Parathyroid adenoma (tissue), 2 donors: ENCODE data around the gene LRIG2.
"Not testable (repeated sequence)": the region's sequence is repeated elsewhere in the genome, so short reads cannot be mapped to it uniquely, and the experiment has no call there.

ENCODE experiments used
- H2AFZ ChIP-seq: fragments of 300-600 bp; sonication (generic); one replicate; pipeline ENCODE4 v1.7.0; 2017; ENCODE audit warnings: antibody characterized with exemption, mild to moderate bottlenecking
- H3K27ac ChIP-seq: fragments of 300-600 bp; sonication (generic); one replicate; pipeline ENCODE4 v1.7.0; 2017
- H3K27me3 ChIP-seq: fragments of 300-600 bp; sonication (generic); one replicate; pipeline ENCODE4 v1.7.0; 2017; ENCODE audit warnings: low read length; ENCODE audit not compliant: control insufficient read depth, insufficient read depth
- H3K36me3 ChIP-seq: fragments of 300-600 bp; sonication (generic); one replicate; pipeline ENCODE4 v1.7.0; 2017; ENCODE audit warnings: low read length; ENCODE audit not compliant: control insufficient read depth, insufficient read depth
- H3K4me1 ChIP-seq: fragments of 300-600 bp; sonication (generic); one replicate; pipeline ENCODE4 v1.7.0; 2017; ENCODE audit warnings: control low read depth
- H3K4me2 ChIP-seq: fragments of 300-600 bp; sonication (generic); one replicate; pipeline ENCODE4 v1.7.0; 2017; ENCODE audit warnings: low read length
- H3K4me3 ChIP-seq: fragments of 300-600 bp; sonication (generic); one replicate; pipeline ENCODE4 v1.7.0; 2017; ENCODE audit warnings: low read depth, low read length
- H3K79me2 ChIP-seq: fragments of 300-600 bp; sonication (generic); one replicate; pipeline ENCODE4 v1.7.0; 2017; ENCODE audit warnings: control low read depth
- H3K9ac ChIP-seq: fragments of 300-600 bp; sonication (generic); one replicate; pipeline ENCODE4 v1.7.0; 2017; ENCODE audit warnings: mild to moderate bottlenecking
- H3K9me3 ChIP-seq: fragments of 300-600 bp; sonication (generic); one replicate; pipeline ENCODE4 v1.7.0; 2017; ENCODE audit warnings: low read length; ENCODE audit not compliant: control insufficient read depth
- TF ChIP-seq, protein P1 (sequence below): fragments of 300-600 bp; sonication (generic); IDR thresholded peaks from one replicate; pipeline ENCODE4 v1.7.0; 2017; ENCODE audit warnings: antibody characterized with exemption, mild to moderate bottlenecking
- donor health status: primary hyperparathyroidism.

Gene LRIG2, protein sequence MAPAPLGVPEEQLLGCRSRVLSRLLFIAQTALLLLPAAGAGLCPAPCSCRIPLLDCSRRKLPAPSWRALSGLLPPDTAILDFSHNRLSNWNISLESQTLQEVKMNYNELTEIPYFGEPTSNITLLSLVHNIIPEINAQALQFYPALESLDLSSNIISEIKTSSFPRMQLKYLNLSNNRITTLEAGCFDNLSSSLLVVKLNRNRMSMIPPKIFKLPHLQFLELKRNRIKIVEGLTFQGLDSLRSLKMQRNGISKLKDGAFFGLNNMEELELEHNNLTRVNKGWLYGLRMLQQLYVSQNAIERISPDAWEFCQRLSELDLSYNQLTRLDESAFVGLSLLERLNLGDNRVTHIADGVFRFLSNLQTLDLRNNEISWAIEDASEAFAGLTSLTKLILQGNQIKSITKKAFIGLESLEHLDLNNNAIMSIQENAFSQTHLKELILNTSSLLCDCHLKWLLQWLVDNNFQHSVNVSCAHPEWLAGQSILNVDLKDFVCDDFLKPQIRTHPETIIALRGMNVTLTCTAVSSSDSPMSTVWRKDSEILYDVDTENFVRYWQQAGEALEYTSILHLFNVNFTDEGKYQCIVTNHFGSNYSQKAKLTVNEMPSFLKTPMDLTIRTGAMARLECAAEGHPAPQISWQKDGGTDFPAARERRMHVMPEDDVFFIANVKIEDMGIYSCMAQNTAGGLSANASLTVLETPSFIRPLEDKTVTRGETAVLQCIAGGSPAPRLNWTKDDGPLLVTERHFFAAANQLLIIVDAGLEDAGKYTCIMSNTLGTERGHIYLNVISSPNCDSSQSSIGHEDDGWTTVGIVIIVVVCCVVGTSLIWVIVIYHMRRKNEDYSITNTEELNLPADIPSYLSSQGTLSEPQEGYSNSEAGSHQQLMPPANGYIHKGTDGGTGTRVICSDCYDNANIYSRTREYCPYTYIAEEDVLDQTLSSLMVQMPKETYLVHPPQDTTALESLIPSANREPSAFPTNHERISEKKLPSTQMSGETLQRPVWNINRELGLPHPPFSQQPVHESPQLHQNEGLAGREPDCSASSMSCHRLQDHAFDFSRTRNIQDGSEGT

DNA sequence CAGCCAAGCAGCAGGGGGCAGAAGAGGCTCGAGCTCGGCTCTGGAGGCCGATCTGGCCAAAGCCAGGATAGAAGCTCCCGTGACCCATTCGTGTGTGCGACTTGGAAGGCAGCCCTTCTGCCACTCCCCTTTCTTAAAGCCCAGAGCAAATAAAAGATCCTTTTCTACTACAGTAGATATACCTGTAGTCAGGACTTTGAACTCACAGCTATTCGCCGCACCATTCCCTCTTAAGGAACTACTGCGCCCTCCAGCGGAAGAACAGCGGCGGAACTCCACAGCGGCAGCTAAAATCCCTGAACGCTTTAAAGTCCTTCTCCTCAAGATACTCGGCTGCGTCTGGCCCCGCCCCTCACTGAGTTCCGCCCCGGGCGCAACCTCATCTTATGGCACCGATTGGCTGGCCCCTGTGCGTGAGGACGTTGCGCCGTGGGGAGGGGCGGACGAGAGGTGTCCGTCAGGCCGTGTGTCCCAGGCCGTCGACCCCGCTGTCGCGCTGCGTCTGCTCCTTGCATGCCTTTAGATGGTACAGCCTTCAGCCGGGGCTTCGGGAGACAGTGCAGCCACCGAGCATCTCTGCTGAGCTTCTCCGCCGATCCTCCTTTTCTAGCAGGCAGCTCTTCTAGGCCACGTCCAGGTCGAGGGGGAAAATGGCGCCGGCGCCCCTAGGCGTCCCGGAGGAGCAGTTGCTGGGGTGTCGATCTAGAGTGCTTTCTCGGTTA, at the start of gene LRIG2:
LRIG2 (plus strand) TSS at position 442 of the 722 bp plus-strand sequence; CDS start at position 651, 209 bp downstream.
- TF ChIP-seq, protein P1, sequence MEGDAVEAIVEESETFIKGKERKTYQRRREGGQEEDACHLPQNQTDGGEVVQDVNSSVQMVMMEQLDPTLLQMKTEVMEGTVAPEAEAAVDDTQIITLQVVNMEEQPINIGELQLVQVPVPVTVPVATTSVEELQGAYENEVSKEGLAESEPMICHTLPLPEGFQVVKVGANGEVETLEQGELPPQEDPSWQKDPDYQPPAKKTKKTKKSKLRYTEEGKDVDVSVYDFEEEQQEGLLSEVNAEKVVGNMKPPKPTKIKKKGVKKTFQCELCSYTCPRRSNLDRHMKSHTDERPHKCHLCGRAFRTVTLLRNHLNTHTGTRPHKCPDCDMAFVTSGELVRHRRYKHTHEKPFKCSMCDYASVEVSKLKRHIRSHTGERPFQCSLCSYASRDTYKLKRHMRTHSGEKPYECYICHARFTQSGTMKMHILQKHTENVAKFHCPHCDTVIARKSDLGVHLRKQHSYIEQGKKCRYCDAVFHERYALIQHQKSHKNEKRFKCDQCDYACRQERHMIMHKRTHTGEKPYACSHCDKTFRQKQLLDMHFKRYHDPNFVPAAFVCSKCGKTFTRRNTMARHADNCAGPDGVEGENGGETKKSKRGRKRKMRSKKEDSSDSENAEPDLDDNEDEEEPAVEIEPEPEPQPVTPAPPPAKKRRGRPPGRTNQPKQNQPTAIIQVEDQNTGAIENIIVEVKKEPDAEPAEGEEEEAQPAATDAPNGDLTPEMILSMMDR: peak; percentile 64
- Histone ChIP-seq H3K27me3 (no peaks in the 10 kb centered on the region), H2AFZ (peak within 1 kb of the TSS; percentile 63), H3K79me2 (no peaks in the 10 kb centered on the region), H3K4me2 (peak within 1 kb of the TSS; percentile 68), H3K4me1 (peaks cover 5% of the 10 kb centered on the region), H3K27ac (peak within 1 kb of the TSS; percentile 73), H3K4me3 (peak within 1 kb of the TSS; percentile 93), H3K9me3 (no peaks in the 10 kb centered on the region), H3K9ac (no peak within 1 kb of the TSS), H3K36me3 (no peaks in the 10 kb centered on the region)

DNA sequence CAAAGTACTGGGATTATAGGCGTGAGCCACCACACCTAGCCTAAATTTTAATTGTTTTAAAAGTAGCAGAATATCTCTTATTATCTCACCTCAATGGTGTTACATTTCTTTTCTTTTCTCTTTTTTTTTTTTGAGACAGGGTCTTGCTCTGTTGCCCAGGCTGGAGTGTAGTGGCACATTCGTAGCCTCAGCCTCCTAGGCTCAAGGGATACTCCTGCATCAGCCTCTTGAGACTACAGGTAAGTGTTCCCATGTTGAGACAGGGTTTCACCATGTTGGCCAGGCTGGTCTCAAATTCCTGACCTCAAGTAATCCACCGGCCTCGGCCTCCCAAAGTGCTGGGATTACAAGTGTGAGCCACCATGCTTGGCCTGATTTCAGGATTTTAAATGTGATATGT, 49.7 kb upstream of the LRIG2 start:
- not testable (repeated sequence) for H3K27ac ChIP-seq, H2AFZ ChIP-seq, H3K79me2 ChIP-seq, H3K4me3 ChIP-seq, H3K4me1 ChIP-seq, H3K27me3 ChIP-seq, H3K9ac ChIP-seq, H3K36me3 ChIP-seq, H3K4me2 ChIP-seq, H3K9me3 ChIP-seq

DNA sequence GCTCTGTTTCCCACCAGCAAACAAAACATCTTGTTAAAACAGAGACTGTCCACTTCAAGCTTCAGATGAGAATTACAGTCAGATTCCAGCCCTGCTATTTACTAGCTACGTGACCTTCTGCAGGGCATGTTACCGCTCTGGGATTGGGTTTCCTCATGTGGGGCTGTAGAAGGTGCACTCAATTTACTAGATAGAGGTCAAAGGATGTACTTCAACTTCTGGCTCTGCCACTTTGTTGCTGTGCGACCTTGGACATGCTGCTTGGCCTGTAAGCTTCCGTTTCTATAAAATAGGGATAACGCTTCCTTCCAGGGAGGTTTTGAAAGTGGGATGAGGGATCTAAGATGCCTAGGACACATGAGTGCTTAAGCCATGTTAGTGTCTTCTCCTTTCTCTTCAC, 46.0 kb upstream of the LRIG2 start:
- Histone ChIP-seq H3K4me2 (no peak overlapping the region), H3K9me3 (no peaks in the 10 kb centered on the region), H3K27me3 (no peaks in the 10 kb centered on the region), H3K27ac (no peak overlapping the region), H3K4me1 (no peaks in the 10 kb centered on the region), H3K79me2 (no peaks in the 10 kb centered on the region), H3K36me3 (no peaks in the 10 kb centered on the region), H3K9ac (no peak overlapping the region), H2AFZ (no peak overlapping the region), H3K4me3 (no peak overlapping the region)
- TF ChIP-seq, protein P1: no peak

DNA sequence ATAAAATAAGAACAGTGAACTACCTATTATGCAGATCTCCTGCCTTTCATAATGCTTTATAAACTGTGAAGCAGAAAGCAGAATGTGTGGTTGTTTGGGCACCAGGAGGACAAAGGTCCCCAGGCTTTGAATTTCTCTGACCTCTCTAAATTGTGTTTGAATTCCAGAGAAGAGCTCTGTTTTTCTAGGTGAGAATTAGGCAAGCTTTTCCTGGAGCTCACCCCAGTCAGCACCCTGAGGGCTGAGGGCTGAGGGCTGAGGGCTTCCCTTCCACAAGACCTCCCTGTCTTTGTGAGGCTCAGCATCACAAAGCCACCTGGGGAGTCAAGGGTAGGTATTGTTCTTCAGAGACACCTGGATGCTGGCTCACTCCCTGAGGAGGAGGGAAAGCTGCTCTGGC, 45.5 kb upstream of the LRIG2 start:
- no peaks in the 10 kb centered on the region for H3K36me3 ChIP-seq
- no peak overlapping the region for H3K9ac ChIP-seq
- no peaks in the 10 kb centered on the region for H3K79me2 ChIP-seq
- TF ChIP-seq, protein P1: no peak
- no peaks in the 10 kb centered on the region for H3K9me3 ChIP-seq
- no peak overlapping the region for H3K27ac ChIP-seq
- no peaks in the 10 kb centered on the region for H3K27me3 ChIP-seq
- no peaks in the 10 kb centered on the region for H3K4me1 ChIP-seq
- H2AFZ ChIP-seq: no peak overlapping the region
- H3K4me3 ChIP-seq: no peak overlapping the region
- no peak overlapping the region for H3K4me2 ChIP-seq
